Vagina (tissue), 2 donors: ENCODE measurements around the gene CFAP46. TPM values are rescaled to one million over a fixed set of nuclear protein-coding genes. Genes with fewer than 3 reads are reported as not detected.
"Not testable (repeated sequence)": the region's sequence is repeated elsewhere in the genome, so short reads cannot be mapped to it uniquely, and the experiment has no call there.

Experiments used
- DNase-seq, 2 donors: peaks; one replicate each; pipeline ENCODE4 v3.0.0-alpha.2; 2017; ENCODE audit errors: extremely low spot score in 2 of 2
- H3K27ac ChIP-seq: fragments of 200-600 bp; sonication (generic); one replicate; pipeline ENCODE4 v1.5.1; 2019
- H3K27me3 ChIP-seq: fragments of 200-600 bp; sonication (generic); one replicate; pipeline ENCODE4 v1.5.1; 2019
- H3K36me3 ChIP-seq, 2 donors: fragments of 200-600 bp; sonication (generic); one replicate each; pipeline ENCODE4 v1.5.1; 2017 to 2019
- H3K4me1 ChIP-seq: fragments of 200-600 bp; sonication (generic); one replicate; pipeline ENCODE4 v1.5.1; 2019
- H3K4me3 ChIP-seq, 2 donors: fragments of 200-600 bp; sonication (generic); 1 replicate in 1 of 2; 2 replicates in 1 of 2; pipeline ENCODE4 v1.5.1; 2016 to 2019
- H3K9me3 ChIP-seq: fragments of 200-600 bp; sonication (generic); one replicate; pipeline ENCODE4 v1.5.1; 2019
- CTCF ChIP-seq, 3 experiments: fragments of 450-650 bp in 2 of 3; fragments of 200-600 bp in 1 of 3; sonication (generic) in 1 of 3; IDR thresholded peaks; one replicate each; pipeline ENCODE4 v1.5.1; 2017 to 2019; ENCODE audit warnings: antibody characterized with exemption in 3 of 3, mild to moderate bottlenecking in 2 of 3, moderate library complexity in 2 of 3
- POLR2A ChIP-seq, 2 donors: fragments of 450-650 bp; IDR thresholded peaks; one replicate each; pipeline ENCODE4 v1.6.1; 2017; ENCODE audit warnings: antibody characterized with exemption in 2 of 2, mild to moderate bottlenecking in 2 of 2, moderate library complexity in 2 of 2
- POLR2AphosphoS5 ChIP-seq, 2 donors: sonication (generic); formaldehyde crosslinking; IDR thresholded peaks; one replicate each; pipeline ENCODE4 v1.9.0; 2017; ENCODE audit warnings: antibody characterized with exemption in 2 of 2, mild to moderate bottlenecking in 2 of 2, low read depth in 1 of 2; ENCODE audit not compliant: insufficient read depth in 1 of 2
- intact Hi-C: fragments of 100-400 bp; cut with DNase I; formaldehyde crosslinking; loops from one replicate; pipeline ENCODE4 v1.15.1; 2023
- total RNA-seq: library from RNA; depleted of rRNA; stranded (reverse); fragments of >200 nt; gene quantifications from one replicate; pipeline ENCODE4 v1.2.3, GENCODE V29; 2016

CFAP46 gene
- total RNA-seq, 1 donor from 2014 or later, result not detected

DNA sequence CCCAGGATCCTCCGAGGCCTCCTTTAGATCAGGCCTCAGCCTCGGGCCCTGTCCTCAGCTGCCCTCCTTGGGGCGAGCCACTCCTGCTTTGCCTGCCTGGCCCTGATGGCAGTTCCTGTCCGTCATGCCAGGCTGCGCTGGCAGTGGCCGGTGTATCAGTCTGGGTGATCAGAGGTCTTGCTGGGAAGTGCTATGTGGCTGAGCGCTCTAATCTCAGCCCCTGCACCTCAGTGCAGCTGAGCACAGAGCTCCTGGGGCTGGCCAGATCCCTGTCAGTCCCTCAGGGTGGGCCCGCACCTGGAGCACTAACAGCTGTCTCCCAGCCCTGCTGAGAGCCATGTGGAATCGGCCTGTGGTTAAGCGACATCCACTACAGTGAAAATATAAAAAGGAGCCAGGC is 14.8 kb upstream of the CFAP46 start:
- DNase-seq, result no peak
- TF ChIP-seq POLR2AphosphoS5 (IDR thresholded peaks at IDR 0.05; ENCODE audit: insufficient read depth in 1 of 2, low read depth in 1 of 2) (no peak), POLR2A (IDR thresholded peaks at IDR 0.05) (no peak), CTCF (IDR thresholded peaks at IDR 0.05) (no peak)
- Histone ChIP-seq H3K27me3 (no peaks in the 10 kb centered on the region), H3K4me1 (peaks cover 7% of the 10 kb centered on the region), H3K27ac (no peak overlapping the region), H3K4me3 (no peak overlapping the region), H3K36me3 (no peaks in the 10 kb centered on the region), H3K9me3 (no peaks in the 10 kb centered on the region)
- intact Hi-C loops, result no loop called here

GRCh38 chr10:132956259-132956658 is 13.9 kb upstream of the CFAP46 start:
- H3K36me3 ChIP-seq, H3K4me3 ChIP-seq, H3K27me3 ChIP-seq, DNase-seq, H3K4me1 ChIP-seq, H3K27ac ChIP-seq, H3K9me3 ChIP-seq, intact Hi-C loops: not testable (repeated sequence)

DNA sequence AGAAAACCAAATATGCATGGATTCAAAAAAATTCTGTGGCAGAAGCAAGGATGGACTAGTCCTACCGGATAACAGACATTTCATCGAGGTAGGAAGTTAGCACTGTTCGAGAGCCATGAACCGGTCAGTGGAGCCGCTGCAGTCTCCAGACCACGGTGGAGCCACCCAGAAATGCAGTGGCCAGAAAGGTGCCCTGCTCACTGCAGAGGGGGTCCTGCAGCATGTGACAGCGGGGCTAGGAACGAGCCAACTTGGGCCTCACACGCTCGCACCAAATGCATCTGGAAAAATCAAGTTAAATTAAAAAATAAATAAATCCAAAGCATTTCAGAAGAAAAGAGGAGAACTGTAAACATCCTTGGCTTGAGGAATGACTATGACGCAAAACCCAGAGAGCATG is 13.1 kb upstream of the CFAP46 start:
- H3K4me1 ChIP-seq, result no peaks in the 10 kb centered on the region
- no peak overlapping the region for H3K27ac ChIP-seq
- H3K27me3 ChIP-seq, result no peaks in the 10 kb centered on the region
- TF ChIP-seq CTCF (IDR thresholded peaks at IDR 0.05), result no peak
- no peak for TF ChIP-seq POLR2A (IDR thresholded peaks at IDR 0.05)
- TF ChIP-seq POLR2AphosphoS5 (IDR thresholded peaks at IDR 0.05; ENCODE audit: insufficient read depth in 1 of 2, low read depth in 1 of 2), result no peak
- DNase-seq, result no peak
- no peak overlapping the region for H3K4me3 ChIP-seq
- intact Hi-C loops, result no loop called here
- no peaks in the 10 kb centered on the region for H3K9me3 ChIP-seq
- H3K36me3 ChIP-seq, result no peaks in the 10 kb centered on the region

DNA sequence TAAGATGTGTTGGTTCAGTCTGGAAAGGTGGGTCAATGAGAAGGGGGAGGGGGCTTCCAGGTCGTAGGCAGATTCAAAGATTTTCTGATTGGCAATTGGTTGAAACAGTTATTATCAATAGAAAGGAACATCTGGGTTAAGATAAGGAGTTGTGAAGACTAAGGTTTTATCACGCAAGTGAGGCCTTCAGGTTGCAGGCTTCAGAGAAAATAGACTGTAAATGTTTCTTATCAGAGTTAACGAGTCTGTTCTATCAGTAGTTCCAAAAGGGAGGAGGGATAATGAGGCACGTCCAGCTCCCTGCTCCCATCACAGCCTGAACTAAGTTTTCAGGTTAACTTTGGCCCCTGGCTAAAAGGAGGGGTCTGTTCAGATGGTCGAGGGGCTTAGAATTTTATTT is 11.1 kb upstream of the CFAP46 start:
- TF ChIP-seq POLR2A (IDR thresholded peaks at IDR 0.05), result no peak
- TF ChIP-seq CTCF (IDR thresholded peaks at IDR 0.05), result no peak
- no peak for TF ChIP-seq POLR2AphosphoS5 (IDR thresholded peaks at IDR 0.05; ENCODE audit: insufficient read depth in 1 of 2, low read depth in 1 of 2)
- Histone ChIP-seq H3K27ac (no peak overlapping the region), H3K4me1 (no peaks in the 10 kb centered on the region), H3K9me3 (no peaks in the 10 kb centered on the region), H3K4me3 (no peak overlapping the region), H3K36me3 (no peaks in the 10 kb centered on the region), H3K27me3 (no peaks in the 10 kb centered on the region)
- DNase-seq, result no peak
- intact Hi-C loops, result no loop called here

DNA sequence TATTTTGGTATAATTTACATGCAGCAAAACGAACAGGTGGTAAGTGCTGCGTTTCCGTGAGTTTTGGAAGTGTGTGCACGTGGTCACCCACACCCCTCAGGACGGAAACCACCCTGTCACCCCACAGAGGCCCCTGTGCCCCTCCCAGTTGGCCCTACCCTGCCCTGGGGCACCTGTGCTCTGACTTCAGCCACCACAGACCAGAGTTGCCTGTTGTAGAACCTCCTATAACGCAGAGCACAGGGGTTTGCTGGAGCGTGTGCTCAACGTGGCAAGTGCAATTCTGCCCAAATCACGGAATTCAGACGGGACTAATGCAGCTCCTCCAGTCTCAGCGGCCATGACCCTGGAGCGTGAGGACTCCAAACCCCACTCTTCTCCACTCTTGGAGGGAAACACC is 9.6 kb upstream of the CFAP46 start:
- H3K4me3 ChIP-seq, result no peak overlapping the region
- intact Hi-C loops, result no loop called here
- H3K27ac ChIP-seq, result no peak overlapping the region
- TF ChIP-seq POLR2AphosphoS5 (IDR thresholded peaks at IDR 0.05; ENCODE audit: insufficient read depth in 1 of 2, low read depth in 1 of 2) (no peak), POLR2A (IDR thresholded peaks at IDR 0.05) (no peak), CTCF (IDR thresholded peaks at IDR 0.05) (no peak)
- H3K4me1 ChIP-seq, result no peaks in the 10 kb centered on the region
- no peaks in the 10 kb centered on the region for H3K27me3 ChIP-seq
- no peaks in the 10 kb centered on the region for H3K9me3 ChIP-seq
- no peaks in the 10 kb centered on the region for H3K36me3 ChIP-seq
- DNase-seq, result no peak

DNA sequence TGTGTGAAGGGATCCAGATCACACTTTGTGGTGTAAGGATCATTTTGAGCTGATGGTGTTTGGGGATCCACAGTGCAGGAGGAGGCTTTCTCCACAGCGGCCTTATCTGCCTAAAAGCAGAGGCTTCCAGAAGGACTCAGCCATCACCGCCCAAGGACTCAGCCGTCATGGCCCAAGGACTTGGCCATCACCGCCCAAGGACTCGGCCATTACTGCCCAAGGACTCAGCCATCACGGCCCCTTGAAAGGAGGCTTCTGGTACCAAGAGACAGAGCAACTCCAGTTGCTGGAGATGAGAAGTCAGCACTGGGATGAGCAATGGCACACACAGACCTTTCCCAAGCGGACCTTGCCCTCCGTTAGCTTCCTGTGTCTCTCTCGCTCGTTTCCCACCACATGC is 6.0 kb upstream of the CFAP46 start:
- no peak for DNase-seq
- intact Hi-C loops, result no loop called here
- Histone ChIP-seq H3K9me3 (no peaks in the 10 kb centered on the region), H3K36me3 (no peaks in the 10 kb centered on the region), H3K4me1 (no peaks in the 10 kb centered on the region), H3K4me3 (no peak overlapping the region), H3K27me3 (no peaks in the 10 kb centered on the region), H3K27ac (no peak overlapping the region)
- TF ChIP-seq POLR2A (IDR thresholded peaks at IDR 0.05) (no peak), POLR2AphosphoS5 (IDR thresholded peaks at IDR 0.05; ENCODE audit: insufficient read depth in 1 of 2, low read depth in 1 of 2) (no peak), CTCF (IDR thresholded peaks at IDR 0.05) (no peak)
